Mucosa of descending colon (tissue), 3 donors: ENCODE measurements around the gene FMN1. TPM values are rescaled to one million over a fixed set of nuclear protein-coding genes. Genes with fewer than 3 reads are reported as not detected.

Source experiments
- ATAC-seq: fragments of 200-7000 bp; cut with Tn5 transposase; one replicate; pipeline ENCODE4 v1.9.1; 2020; ENCODE audit warnings: mild to moderate bottlenecking, moderate library complexity
- DNase-seq, 3 donors: peaks; one replicate each; pipeline ENCODE4 v3.0.0-alpha.2; 2020
- H3K36me3 ChIP-seq: fragments of 200-600 bp; one replicate; pipeline ENCODE4 v1.8.0; 2021; ENCODE audit warnings: low read depth, mild to moderate bottlenecking
- H3K4me1 ChIP-seq: fragments of 200-600 bp; one replicate; pipeline ENCODE4 v1.8.0; 2021; ENCODE audit warnings: low read depth, mild to moderate bottlenecking
- H3K4me3 ChIP-seq: fragments of 200-600 bp; one replicate; pipeline ENCODE4 v1.8.0; 2021; ENCODE audit warnings: mild to moderate bottlenecking
- H3K9me3 ChIP-seq: fragments of 200-600 bp; one replicate; pipeline ENCODE4 v1.8.0; 2021; ENCODE audit warnings: mild to moderate bottlenecking
- intact Hi-C, 2 donors: fragments of 100-400 bp; cut with DNase I in 1 of 2; cut with micrococcal nuclease in 1 of 2; formaldehyde crosslinking; loops; one replicate each; pipeline versions ENCODE4 v1.11.0 to v1.11.1; 2022; cut with DNase I, micrococcal nuclease
- total RNA-seq, 3 donors: library from RNA; stranded (reverse); fragmentation: NEBNext Ultra II Directional in 2 of 3; extraction: Animal tissue kit (Norgen Biotek cat#: 25700) in 2 of 3; gene quantifications; one replicate each; pipeline versions ENCODE4 v1.2.1 to v1.2.4, GENCODE V29; 2021 to 2023
- TF ChIP-seq, protein P1 (sequence below): fragments of 200-600 bp; IDR thresholded peaks from one replicate; pipeline ENCODE4 v1.8.0; 2022; ENCODE audit warnings: antibody characterized with exemption, mild to moderate bottlenecking
- donor health status: DM: no; HTN: no; CAD: no; lungs with moderate emphysema.
- donor health status: DM: no; HTN: no; CAD: no.
- donor health status: DM: no; HTN: yes; CAD: no.

Gene FMN1
- total RNA-seq, 3 donors from 2014 or later, result 30.8 to 65.1 (median 43.4) TPM

DNA sequence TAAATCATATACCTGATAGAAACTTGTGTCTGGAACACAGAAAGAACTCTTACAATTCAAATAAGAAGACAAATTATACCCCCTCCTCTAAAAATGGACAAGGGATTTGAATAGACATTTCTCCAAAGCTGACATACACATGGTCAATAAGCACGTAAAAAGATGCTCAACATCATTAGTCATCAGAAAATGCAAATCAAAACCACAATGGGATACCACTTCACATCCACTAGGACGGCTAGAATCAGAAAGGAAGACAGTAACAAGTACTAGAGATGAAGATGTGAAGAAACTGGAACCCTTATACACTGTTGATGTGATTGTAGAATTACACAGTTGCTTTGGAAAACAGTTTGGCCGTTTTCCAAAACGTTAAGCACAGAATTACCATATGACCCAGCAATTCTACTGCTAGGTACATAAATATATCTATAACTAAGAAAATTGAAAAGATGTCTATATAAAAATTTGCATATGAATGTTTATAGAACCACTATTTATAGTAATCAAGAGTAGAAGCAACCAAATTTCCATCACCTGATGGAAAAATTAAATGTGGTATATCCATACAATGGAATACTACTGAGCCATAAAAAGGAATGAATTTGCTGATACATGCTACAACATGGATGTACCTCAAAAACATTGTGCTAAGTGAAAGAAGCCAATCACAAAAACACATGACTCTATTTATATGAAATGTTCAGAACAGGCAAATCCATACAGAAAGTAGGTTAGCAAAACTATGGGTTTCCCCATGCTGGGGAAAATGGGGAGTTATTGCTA lies 415.9 kb downstream of the FMN1 start:
- intact Hi-C loops, result no loop called here
- H3K4me1 ChIP-seq, result no peaks in the 10 kb centered on the region
- TF ChIP-seq, protein P1, sequence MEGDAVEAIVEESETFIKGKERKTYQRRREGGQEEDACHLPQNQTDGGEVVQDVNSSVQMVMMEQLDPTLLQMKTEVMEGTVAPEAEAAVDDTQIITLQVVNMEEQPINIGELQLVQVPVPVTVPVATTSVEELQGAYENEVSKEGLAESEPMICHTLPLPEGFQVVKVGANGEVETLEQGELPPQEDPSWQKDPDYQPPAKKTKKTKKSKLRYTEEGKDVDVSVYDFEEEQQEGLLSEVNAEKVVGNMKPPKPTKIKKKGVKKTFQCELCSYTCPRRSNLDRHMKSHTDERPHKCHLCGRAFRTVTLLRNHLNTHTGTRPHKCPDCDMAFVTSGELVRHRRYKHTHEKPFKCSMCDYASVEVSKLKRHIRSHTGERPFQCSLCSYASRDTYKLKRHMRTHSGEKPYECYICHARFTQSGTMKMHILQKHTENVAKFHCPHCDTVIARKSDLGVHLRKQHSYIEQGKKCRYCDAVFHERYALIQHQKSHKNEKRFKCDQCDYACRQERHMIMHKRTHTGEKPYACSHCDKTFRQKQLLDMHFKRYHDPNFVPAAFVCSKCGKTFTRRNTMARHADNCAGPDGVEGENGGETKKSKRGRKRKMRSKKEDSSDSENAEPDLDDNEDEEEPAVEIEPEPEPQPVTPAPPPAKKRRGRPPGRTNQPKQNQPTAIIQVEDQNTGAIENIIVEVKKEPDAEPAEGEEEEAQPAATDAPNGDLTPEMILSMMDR, result no peak
- no peaks in the 10 kb centered on the region for H3K36me3 ChIP-seq
- no peak overlapping the region for H3K4me3 ChIP-seq
- ATAC-seq (no peak), DNase-seq (no peak)
- H3K9me3 ChIP-seq, result peaks cover 11% of the 10 kb centered on the region

DNA sequence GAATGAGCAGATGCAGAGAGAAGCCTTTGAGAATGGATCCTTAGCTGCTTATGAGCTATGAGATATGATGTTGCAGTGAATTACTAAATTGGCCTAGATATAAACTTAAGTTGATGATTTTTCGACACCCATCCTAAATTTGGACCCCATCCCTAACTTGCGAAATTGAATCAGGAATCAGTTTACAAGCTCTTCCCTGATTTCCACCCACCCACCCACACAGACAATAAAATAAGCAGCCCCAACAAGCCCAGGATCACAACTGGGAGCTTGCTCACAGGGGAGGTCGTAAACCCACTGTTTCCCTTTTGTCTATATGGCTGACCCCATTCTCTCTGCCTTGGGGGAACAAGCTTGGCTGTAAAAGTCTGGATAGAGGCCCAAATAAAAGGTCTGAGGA lies 419.4 kb downstream of the FMN1 start:
- no peaks in the 10 kb centered on the region for H3K4me1 ChIP-seq
- peaks cover 11% of the 10 kb centered on the region for H3K9me3 ChIP-seq
- no peak overlapping the region for H3K4me3 ChIP-seq
- DNase-seq, result no peak
- TF ChIP-seq, protein P1, result no peak
- no peaks in the 10 kb centered on the region for H3K36me3 ChIP-seq
- ATAC-seq, result no peak
- intact Hi-C loops, result no loop called here

DNA sequence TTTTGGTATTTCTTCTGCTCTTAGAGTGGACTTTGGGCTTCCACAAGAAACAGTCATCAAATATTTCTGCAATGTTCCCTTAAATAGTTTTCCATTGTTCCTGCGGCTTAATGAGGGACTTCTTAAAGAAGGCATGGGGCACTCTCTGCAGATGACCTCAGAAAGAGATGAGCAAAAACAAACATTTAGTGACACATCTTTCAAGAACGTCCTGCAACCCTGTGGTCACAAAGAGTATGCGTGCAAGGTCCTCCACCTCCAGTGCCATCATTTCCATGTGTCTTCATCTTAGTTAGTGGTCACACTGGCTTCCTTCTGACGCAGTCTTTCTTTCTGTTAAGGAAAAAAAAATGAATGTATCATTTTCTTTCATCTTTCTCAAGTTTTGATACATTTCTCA lies 420.5 kb downstream of the FMN1 start:
- ATAC-seq, result no peak
- no peaks in the 10 kb centered on the region for H3K4me1 ChIP-seq
- intact Hi-C loops, result no loop called here
- no peak overlapping the region for H3K4me3 ChIP-seq
- H3K36me3 ChIP-seq, result no peaks in the 10 kb centered on the region
- TF ChIP-seq, protein P1, result no peak
- DNase-seq, result no peak
- H3K9me3 ChIP-seq, result peaks cover 6% of the 10 kb centered on the region

DNA sequence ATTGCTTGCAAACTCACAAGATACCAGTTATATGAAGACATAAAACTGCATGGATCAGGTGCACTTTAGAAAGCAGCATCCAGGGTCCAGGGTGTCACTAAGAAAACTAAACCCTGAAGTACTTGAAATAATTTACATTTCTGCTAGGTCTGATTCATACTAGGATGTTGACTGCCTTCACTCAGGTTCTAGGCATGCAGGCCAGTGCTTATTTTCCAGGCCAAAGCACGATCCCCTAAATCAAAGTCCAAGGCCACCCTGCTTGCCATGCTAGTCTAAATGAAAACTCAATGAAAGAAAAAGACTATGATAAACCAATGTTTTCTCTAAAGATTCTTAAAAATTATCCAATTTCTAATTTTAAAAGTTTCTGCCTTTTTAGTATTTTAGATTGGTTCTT lies 427.3 kb downstream of the FMN1 start:
- no peaks in the 10 kb centered on the region for H3K36me3 ChIP-seq
- ATAC-seq (no peak), DNase-seq (no peak)
- TF ChIP-seq, protein P1, result no peak
- no peak overlapping the region for H3K4me3 ChIP-seq
- intact Hi-C loops, result no loop called here
- H3K9me3 ChIP-seq, result no peaks in the 10 kb centered on the region
- no peaks in the 10 kb centered on the region for H3K4me1 ChIP-seq

DNA sequence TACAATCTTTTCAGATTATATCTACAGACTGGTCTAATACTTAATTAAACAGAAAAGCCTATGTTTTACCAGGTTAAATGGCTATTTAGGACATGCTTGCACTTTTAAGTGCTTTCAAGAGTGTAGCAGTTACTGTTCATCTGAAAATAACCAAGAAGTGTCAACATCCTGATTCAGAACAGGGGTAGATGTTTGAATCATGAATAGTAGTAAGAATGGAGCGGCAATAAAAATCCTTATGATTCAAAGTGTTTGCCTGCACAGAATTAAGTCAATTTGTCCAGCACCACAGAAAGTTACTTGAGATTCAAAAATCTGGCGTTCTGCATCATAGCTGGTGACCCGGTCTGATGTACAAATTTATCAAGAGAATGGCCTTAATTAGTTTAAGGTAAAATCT lies 428.4 kb downstream of the FMN1 start:
- intact Hi-C loops, result no loop called here
- no peaks in the 10 kb centered on the region for H3K36me3 ChIP-seq
- TF ChIP-seq, protein P1, result no peak
- no peak overlapping the region for H3K4me3 ChIP-seq
- no peaks in the 10 kb centered on the region for H3K4me1 ChIP-seq
- DNase-seq, result no peak
- H3K9me3 ChIP-seq, result no peaks in the 10 kb centered on the region
- ATAC-seq, result no peak

DNA sequence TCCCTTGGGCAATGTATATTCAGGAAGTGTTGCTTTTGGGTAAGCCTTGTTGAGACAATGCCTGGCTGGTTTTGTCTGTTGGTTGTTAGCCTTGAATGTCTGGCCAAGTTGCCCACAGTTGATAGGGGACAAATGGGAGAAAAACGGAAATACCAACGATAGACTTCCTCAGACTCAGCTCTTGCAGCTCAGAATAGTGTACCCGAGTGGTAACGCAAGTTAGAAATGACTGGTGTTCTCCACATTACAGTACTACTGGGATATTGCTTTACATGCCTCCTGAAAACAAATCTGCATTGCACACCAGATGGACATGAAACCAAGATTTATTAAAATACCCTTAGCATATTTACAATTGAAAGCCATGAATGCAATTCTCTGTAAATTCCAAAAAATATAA lies 429.3 kb downstream of the FMN1 start:
- Histone ChIP-seq H3K9me3 (no peaks in the 10 kb centered on the region), H3K36me3 (no peaks in the 10 kb centered on the region), H3K4me3 (no peak overlapping the region), H3K4me1 (no peaks in the 10 kb centered on the region)
- no peak for ATAC-seq
- intact Hi-C loops, result no loop called here
- TF ChIP-seq, protein P1, result no peak
- no peak for DNase-seq
